Activated CD4-positive, alpha-beta T cell treated with anti-CD3 and anti-CD28 coated beads, Interleukin-2, amount 50 U/mL, for 4 hours (primary cell): ENCODE measurements around the gene SLC24A4.
A peak's percentile ranks its signal among the peaks of the same experiment; 100 is the strongest.
"Not testable (repeated sequence)": the region's sequence is repeated elsewhere in the genome, so short reads cannot be mapped to it uniquely, and the experiment has no call there.

Experiments
- DNase-seq, 2 experiments: peaks; one replicate each; pipeline ENCODE4 v3.0.0-alpha.2; 2020

Gene SLC24A4

GRCh38 chr14:92528486-92529100 lies 205.6 kb downstream of the SLC24A4 start:
- no peak for DNase-seq

DNA sequence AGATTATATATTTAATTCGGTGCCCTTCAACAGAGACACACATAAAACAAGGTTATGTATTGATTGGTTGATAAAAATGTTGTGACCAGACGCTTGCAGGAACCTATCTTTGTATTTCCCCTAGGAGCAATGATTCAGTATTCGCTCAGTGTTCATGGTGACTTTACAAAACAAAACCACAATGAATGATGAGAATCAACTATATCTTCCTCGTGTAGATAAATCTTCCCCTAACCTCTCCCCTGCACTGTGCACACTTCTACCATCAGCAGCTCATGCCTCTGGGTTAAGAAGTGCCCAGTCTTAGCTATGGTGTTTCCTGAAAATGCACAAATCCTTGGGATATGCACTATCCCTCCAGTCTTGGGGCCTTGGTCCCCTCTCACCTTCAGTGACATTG lies 206.9 kb downstream of the SLC24A4 start:
- no peak for DNase-seq

DNA sequence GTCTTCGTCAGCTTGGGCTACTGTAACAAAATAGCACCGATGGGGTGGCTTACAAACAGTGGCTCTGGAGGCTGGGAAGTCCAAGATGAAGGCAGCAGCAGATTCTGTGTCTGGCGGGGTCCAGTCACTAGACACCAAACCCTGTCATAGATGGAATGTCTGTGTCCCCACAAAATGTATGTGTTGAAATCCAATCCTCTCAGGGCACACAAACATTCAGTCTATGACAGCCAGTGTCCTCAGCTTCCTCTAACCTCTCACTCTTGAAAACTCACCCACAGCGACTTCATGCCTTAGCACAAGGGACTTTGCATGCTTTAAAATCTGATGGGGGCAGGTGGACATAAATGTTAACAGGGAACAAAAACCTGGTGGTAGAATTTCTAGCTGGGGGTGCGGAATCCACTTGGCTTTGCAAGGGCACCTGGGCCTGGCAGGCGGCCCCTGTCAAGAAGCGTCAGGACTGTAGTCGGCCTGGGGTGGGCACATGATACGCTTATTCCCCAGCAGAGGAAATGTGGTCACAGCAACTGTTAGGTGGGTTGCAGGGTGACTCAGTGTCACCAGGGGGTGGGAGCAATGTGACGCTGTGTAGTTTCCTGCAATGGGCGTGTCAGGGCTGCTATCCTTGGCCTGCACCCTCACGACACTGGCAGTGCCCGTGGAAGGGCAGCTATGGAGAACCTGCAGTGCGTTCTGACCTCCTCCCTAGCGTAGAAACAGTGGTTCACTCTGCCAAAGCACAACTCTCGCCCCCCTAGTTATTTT lies 208.3 kb downstream of the SLC24A4 start:
- peak; percentile 13 to 26 for DNase-seq

DNA sequence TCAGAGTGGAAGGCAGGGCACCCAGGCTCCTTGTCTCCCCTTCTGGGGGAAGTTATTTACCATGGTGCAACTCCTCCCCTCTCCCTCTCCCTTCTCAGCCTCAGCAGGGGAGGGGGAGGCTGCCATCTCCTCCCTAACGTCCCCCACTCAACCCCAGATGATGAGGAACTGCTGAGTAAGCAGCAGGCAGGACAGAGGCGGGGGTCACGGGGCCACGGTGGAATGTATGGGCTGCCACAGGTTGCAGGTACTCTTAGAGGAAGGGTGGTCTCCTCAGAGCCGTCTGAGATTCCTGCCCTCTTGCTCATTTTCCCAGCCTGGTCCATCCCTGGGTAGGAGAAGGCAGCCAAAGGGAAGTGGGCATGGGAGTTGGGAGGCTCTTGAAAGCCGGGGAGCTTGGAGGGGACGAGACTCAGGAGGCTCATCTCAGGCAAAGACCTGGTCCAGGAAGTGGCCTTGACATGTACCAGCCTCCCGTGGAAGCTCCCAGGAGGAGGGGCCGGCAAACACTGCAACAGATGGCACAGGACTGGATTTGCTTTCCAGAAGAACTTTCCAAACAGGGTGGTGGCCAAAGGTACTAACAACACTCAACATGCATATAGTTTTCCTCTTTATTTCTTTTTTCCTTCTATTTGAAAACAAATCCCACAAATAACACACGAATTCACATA lies 209.7 kb downstream of the SLC24A4 start:
- DNase-seq = no peak

- DNase-seq = no peak
Measured at GRCh38 chr14:92534932-92535643, 212.1 kb downstream of the SLC24A4 start.

DNA sequence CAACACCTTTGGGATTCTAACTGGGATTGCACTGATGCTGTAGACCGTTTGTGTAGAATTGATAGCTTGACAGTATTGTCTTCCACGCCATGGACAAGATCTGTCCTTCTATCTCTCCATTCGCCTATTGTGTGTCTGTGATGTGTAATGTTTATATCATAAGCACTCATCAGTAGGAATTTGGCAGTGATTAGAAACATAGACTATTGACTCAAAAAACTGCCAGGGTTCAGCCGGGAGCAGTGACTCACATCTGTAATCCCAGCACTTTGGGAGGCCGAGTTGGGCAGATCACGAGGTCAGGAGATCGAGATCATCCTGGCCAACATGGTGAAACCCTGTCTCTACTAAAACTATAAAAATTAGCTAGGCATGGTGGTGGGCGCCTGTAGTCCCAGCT lies 213.3 kb downstream of the SLC24A4 start:
- DNase-seq = not testable (repeated sequence)

DNA sequence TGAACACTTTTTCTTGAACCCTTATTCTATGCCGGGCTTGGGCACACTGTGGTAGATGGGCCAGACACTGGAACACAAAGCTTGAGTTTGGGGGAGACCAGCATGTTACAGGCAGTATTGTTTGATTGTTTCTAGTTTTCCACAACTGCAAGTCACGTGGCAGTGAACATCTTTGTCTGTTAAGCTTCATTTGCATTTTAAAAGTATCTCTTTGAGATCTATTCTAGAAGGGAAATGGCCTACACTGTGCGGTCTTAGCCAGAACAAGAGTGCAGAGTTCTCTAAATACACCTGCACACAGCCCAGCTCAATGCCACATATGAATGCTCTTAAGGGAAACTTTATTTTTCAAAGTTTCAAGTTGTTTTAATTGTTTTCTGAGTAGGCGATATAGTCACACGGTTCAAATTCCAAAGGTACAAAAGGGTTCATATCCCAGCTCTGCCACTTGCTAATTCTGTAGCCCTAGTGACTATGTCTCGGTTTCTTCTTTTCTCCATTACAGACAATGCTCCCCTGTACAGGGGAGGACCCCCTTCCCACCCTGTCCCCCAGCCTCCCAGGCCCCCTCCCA lies 215.5 kb downstream of the SLC24A4 start:
- DNase-seq = no peak

DNA sequence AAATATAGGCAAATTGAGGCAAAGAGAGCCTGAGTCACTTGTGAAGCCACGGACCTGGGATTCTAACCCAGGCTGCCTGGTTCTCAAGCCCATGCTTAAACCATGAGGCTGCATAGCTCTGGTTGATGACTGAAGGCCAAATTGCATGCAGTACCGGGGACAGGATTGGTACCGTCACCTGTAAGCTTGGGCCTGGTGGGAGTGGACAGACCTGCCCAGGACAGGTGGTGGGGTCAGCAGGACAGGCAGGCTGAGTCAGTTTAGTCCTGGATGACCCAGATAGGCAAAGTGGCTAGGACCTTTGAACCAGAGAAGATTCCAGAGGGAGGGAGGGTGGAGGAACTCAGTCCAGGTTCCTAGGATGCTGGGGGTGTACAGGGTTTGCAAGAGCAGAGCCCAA lies 216.5 kb downstream of the SLC24A4 start:
- no peak for DNase-seq

DNA sequence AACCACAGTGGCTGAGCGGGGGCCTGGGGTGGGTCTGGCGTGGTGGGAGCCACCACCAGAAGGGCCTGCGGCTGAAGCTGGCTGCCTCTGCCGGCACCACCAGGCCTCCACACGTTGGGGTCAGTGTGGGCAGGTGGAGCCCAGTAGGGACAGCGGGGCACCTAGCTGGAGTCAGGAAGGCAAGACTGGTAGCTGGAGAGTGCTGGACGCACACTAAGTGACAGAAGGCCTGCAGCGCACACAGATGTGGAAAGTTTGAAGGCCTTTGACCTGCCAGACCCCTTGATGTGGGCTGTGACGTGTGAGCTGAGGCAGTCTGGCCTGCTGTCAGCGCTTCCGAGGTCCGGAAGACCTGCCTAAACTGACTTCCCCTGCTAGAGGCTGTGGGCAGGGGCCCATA lies 216.9 kb downstream of the SLC24A4 start:
- no peak for DNase-seq

DNA sequence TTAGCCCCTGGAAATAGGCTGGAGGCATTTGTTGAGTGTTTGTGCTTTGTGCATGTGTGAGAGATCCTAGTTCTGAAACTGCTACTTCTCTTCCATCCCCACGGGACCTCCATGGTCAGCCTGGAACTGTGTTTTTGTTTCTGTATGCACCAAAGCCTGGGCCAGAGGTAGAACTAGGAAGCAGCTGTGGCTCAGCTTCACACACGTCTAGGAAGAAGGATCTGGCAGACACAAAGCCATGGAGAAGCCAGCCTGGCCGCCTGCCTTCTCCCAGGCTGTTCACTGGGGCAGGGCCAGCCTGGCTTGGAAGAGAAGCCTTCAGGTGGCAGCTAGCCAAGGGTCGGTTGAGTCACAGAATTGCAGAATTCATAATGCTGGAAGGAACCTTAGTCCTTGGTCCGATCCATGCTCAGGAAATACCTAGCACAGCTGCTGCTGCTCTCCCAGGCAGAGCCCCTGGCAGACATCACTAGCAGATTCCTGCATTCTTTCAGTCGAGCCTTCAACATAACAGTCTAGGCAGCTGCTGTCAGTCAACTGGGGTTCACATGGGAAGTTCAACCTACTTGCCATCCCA lies 217.6 kb downstream of the SLC24A4 start:
- DNase-seq = no peak

- DNase-seq = no peak
Measured at GRCh38 chr14:92542766-92543554, 220.0 kb downstream of the SLC24A4 start.

GRCh38 chr14:92544051-92544720 lies 221.2 kb downstream of the SLC24A4 start:
- no peak for DNase-seq

DNA sequence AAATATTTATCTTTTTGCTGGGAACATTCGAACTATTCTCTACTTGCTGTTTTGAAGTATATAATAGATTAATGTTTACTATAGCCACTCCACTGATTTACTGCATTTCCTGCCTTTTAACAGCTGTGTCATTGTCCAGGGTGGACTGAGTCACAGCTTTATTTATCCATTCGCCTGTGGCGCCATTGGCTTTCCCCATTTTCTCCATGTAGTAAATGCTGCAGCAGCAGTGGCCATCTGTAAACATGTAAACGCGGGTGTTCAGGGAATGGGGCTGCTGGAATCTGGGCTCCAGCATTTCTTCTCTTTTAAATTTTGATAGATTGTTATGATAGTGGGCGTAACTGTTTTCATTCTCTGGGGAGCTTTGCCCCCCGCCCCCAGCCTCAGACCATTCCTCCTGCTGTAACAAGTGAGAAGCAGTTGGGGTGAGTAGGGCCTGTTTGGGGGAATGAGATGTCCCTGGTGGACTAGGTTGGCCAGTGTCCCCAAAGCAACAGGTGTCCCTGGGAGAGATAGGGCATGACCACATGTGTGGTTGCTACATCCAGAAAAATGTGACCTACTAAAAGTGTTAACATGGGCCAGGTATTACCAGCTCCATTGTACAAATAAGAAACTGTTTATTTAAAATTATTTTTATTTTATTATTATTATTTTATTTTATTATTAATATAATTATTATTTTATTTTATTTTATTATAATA lies 223.5 kb downstream of the SLC24A4 start:
- no peak for DNase-seq

DNA sequence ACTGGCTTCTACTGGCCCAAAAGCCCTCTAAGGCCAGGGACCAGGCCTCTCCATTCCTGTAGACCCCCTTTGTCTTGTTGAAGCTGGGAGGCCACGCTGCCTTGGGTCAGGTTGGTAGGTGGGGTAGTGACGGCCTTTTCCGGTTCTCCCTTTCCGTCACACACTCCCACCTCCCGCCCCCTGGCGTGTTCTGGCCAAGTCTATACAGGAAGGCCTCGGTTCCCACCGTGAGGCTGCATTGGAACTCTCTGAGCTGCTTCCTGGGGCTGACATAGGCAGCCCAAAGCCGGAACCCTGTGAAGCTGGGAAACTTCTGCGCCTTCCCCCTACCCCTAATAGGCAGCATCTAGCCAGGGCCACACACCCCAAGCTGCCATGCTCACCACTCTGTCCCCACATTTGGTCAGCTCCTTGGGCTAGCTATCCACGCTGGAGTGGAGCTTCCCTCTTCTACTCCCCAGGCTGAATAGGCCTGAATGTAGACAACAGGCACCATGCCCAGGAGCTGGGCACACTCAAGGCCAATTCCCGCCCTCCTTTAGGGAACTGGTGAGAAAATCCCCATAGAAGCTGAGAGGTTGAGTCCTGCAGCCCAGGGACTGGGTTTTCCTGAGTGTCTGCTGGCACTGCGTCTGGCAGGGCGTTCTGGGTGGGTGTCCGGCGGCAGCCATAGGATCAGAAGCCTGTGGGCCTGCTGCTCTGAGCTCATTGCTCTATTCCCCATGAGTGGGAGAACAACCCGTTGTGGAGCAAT lies 226.3 kb downstream of the SLC24A4 start:
- no peak for DNase-seq

GRCh38 chr14:92549859-92550230 lies 226.9 kb downstream of the SLC24A4 start:
- DNase-seq = no peak
